Measurements from ENCODE around the gene EIPR1.

GRCh38 chr2:3356799-3357198 lies 20.8 kb downstream of the EIPR1 start:
- TF ChIP-seq TAF1 (IDR thresholded peaks at IDR 0.05; ENCODE audit: borderline replicate concordance, low read depth, low read length) (no peak), POLR2AphosphoS5 (IDR thresholded peaks at IDR 0.05; ENCODE audit: low read depth, low read length) (no peak)
